ENCODE measurements around the gene LBHD2.

GRCh38 chr14:103073876-103074728 lies 9.9 kb upstream of the LBHD2 start:
- TF ChIP-seq CTCF (IDR thresholded peaks at IDR 0.05): no peak
- no peak for TF ChIP-seq POLR2A (IDR thresholded peaks at IDR 0.05)

Measured in thyroid gland (tissue), 4 donors.